WTC11 (cell line): Measurements from ENCODE around the gene FBXL13. TPM values are rescaled to one million over a fixed set of nuclear protein-coding genes. Genes with fewer than 3 reads are reported as not detected.

Experiments used
- ATAC-seq: fragments of 200-7000 bp; cut with Tn5 transposase; 2 replicates; pipeline ENCODE4 v1.10.0; 2021; ENCODE audit warnings: mild to moderate bottlenecking, moderate library complexity
- CTCF ChIA-PET: fragments of 300-600 bp; sonication (Branson Sonifier 250); formaldehyde crosslinking; loops from one replicate; lab custom pipeline; 2021; ENCODE audit warnings: antibody characterized with exemption; lab: Charles Lee
- POLR2A ChIA-PET: fragments of 350-600 bp; sonication (Branson Sonifier 250); formaldehyde crosslinking; loops from one replicate; lab custom pipeline; 2021; ENCODE audit warnings: antibody characterized with exemption; lab: Charles Lee
- DNase-seq: peaks from one replicate; pipeline ENCODE4 v3.0.0; 2021; ENCODE audit warnings: low spot score
- H3K27ac Mint-ChIP-seq: 2 replicates; pipeline ENCODE4 v1.8.0; 2021; ENCODE audit warnings: mixed read lengths
- H3K27me3 Mint-ChIP-seq: 2 replicates; pipeline ENCODE4 v1.8.0; 2021; ENCODE audit warnings: low read depth, mild to moderate bottlenecking, moderate library complexity, mixed read lengths
- H3K36me3 Mint-ChIP-seq: 2 replicates; pipeline ENCODE4 v1.8.0; 2021; ENCODE audit warnings: mixed read lengths
- H3K4me1 Mint-ChIP-seq: 2 replicates; pipeline ENCODE4 v1.8.0; 2022; ENCODE audit warnings: mixed read lengths
- H3K4me3 Mint-ChIP-seq: 2 replicates; pipeline ENCODE4 v1.8.0; 2021; ENCODE audit warnings: mild to moderate bottlenecking, moderate library complexity, mixed read lengths
- H3K9me3 Mint-ChIP-seq: 2 replicates; pipeline ENCODE4 v1.8.0; 2021; ENCODE audit warnings: mixed read lengths
- GABPB1 ChIP-seq: sonication (generic); formaldehyde crosslinking; IDR thresholded peaks from 2 replicates; pipeline ENCODE4 v1.8.1; 2023; ENCODE audit warnings: mild to moderate bottlenecking, missing genetic modification reagents
- HMGA2 ChIP-seq: fragments of 250-450 bp; sonication (Bioruptor Pico); IDR thresholded peaks from 2 replicates; pipeline ENCODE4 v1.4.0; 2021; ENCODE audit warnings: mild to moderate bottlenecking, moderate library complexity
- MXD4 ChIP-seq: fragments of 250-450 bp; sonication (Bioruptor Pico); IDR thresholded peaks from 2 replicates; pipeline ENCODE4 v1.8.0; 2021; ENCODE audit warnings: mild to moderate bottlenecking, moderate library complexity, borderline replicate concordance
- NFATC4 ChIP-seq: fragments of 250-450 bp; sonication (Bioruptor Pico); IDR thresholded peaks from 2 replicates; pipeline ENCODE4 v1.9.0; 2021; ENCODE audit warnings: mild to moderate bottlenecking
- NFE2L1 ChIP-seq: sonication (generic); formaldehyde crosslinking; IDR thresholded peaks from 2 replicates; pipeline ENCODE4 v1.8.1; 2023; ENCODE audit warnings: missing genetic modification reagents
- SMAD3 ChIP-seq: sonication (generic); formaldehyde crosslinking; IDR thresholded peaks from 2 replicates; pipeline ENCODE4 v1.8.0; 2022; ENCODE audit warnings: missing genetic modification reagents, mild to moderate bottlenecking, borderline replicate concordance
- SMAD4 ChIP-seq: sonication (generic); formaldehyde crosslinking; IDR thresholded peaks from 2 replicates; pipeline ENCODE4 v1.8.0; 2022; ENCODE audit warnings: mild to moderate bottlenecking, missing genetic modification reagents
- TCF7 ChIP-seq: sonication (generic); formaldehyde crosslinking; IDR thresholded peaks from 2 replicates; pipeline ENCODE4 v1.8.0; 2022; ENCODE audit warnings: mild to moderate bottlenecking, low read depth, missing genetic modification reagents, moderate library complexity
- ZNF121 ChIP-seq: sonication (generic); formaldehyde crosslinking; IDR thresholded peaks from 2 replicates; pipeline ENCODE4 v1.8.0; 2023; ENCODE audit warnings: missing genetic modification reagents
- ZNF219 ChIP-seq: sonication (generic); formaldehyde crosslinking; IDR thresholded peaks from 2 replicates; pipeline ENCODE4 v1.8.0; 2023; ENCODE audit warnings: missing genetic modification reagents, mild to moderate bottlenecking, borderline replicate concordance
- ZNF317 ChIP-seq: sonication (generic); formaldehyde crosslinking; IDR thresholded peaks from 2 replicates; pipeline ENCODE4 v1.8.1; 2023; ENCODE audit warnings: low read depth, mild to moderate bottlenecking, moderate library complexity, missing genetic modification reagents, borderline replicate concordance
- ZNF396 ChIP-seq: fragments of 250-450 bp; sonication (Bioruptor Pico); IDR thresholded peaks from 2 replicates; pipeline ENCODE4 v1.8.0; 2021; ENCODE audit warnings: mild to moderate bottlenecking, moderate library complexity, borderline replicate concordance
- total RNA-seq: library from RNA; stranded (reverse); gene quantifications from 3 replicates; pipeline ENCODE4 v1.2.3, GENCODE V29; 2021
- TF ChIP-seq, protein P1 (sequence below): sonication (generic); formaldehyde crosslinking; IDR thresholded peaks from 2 replicates; pipeline ENCODE4 v1.8.1; 2022; ENCODE audit warnings: mild to moderate bottlenecking, moderate library complexity, missing genetic modification reagents
- TF ChIP-seq, protein P2 (sequence below): sonication (generic); formaldehyde crosslinking; IDR thresholded peaks from 2 replicates; pipeline ENCODE4 v1.8.0; 2022; ENCODE audit warnings: mild to moderate bottlenecking, missing genetic modification reagents
- TF ChIP-seq, protein P3 (sequence below): fragments of 250-450 bp; sonication (Bioruptor Pico); IDR thresholded peaks from 2 replicates; pipeline ENCODE4 v1.9.0; 2021; ENCODE audit warnings: mild to moderate bottlenecking
- TF ChIP-seq, protein P4 (sequence below): fragments of 200-600 bp; IDR thresholded peaks from 2 replicates; pipeline ENCODE4 v1.8.0; 2022; ENCODE audit warnings: antibody characterized with exemption
- TF ChIP-seq, protein P5 (sequence below): sonication (generic); formaldehyde crosslinking; IDR thresholded peaks from 2 replicates; pipeline ENCODE4 v1.8.0; 2022; ENCODE audit warnings: mild to moderate bottlenecking, missing genetic modification reagents
- TF ChIP-seq, protein P6 (sequence below): sonication (generic); formaldehyde crosslinking; IDR thresholded peaks from 2 replicates; pipeline ENCODE4 v1.8.1; 2022; ENCODE audit warnings: low read depth, mild to moderate bottlenecking, moderate library complexity, missing genetic modification reagents, borderline replicate concordance
- TF ChIP-seq, protein P7 (sequence below): fragments of 250-450 bp; sonication (Bioruptor Pico); IDR thresholded peaks from 2 replicates; pipeline ENCODE4 v1.9.0; 2021; ENCODE audit warnings: mild to moderate bottlenecking

Gene FBXL13
- total RNA-seq, 1 experiment from 2014 or later, result 1.7 TPM

DNA sequence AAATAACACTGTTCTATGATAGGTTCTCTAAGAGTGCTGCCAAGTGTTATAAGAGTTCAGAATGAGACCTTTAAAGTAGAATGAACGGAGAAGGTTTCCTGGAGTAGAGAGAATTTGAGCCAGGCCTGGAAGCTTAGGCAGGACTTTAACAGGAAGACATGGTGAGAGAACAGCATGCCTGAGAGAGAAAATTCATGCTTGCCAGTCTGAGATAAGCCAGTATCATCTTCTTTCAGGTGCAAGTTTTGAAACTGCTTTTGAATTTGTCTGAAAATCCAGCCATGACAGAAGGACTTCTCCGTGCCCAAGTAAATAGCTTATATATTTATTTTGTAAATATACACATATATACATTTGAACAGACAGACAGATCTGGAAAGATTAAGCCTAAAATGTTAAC lies 22.4 kb upstream of the FBXL13 start:
- Mint-ChIP-seq H3K36me3 (peaks cover 24% of the 10 kb centered on the region), H3K27ac (no peak overlapping the region), H3K9me3 (no peaks in the 10 kb centered on the region; the same call in 1 of the 2 replicates), H3K4me1 (no peaks in the 10 kb centered on the region), H3K27me3 (no peaks in the 10 kb centered on the region), H3K4me3 (no peak overlapping the region)
- ChIA-PET POLR2A (interaction anchor here (0.6 kb wide), 1 partner anchor 9 kb away, joined by 5 read pairs; no protein-coding TSS in a partner anchor), CTCF (no interaction called here)
- TF ChIP-seq, protein P1, sequence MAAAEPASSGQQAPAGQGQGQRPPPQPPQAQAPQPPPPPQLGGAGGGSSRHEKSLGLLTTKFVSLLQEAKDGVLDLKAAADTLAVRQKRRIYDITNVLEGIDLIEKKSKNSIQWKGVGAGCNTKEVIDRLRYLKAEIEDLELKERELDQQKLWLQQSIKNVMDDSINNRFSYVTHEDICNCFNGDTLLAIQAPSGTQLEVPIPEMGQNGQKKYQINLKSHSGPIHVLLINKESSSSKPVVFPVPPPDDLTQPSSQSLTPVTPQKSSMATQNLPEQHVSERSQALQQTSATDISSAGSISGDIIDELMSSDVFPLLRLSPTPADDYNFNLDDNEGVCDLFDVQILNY (CRISPR knock-in tag), result no peak
- no peak for TF ChIP-seq HMGA2 (CRISPR knock-in tag)
- TF ChIP-seq NFATC4 (CRISPR knock-in tag), result no peak
- TF ChIP-seq, protein P2, sequence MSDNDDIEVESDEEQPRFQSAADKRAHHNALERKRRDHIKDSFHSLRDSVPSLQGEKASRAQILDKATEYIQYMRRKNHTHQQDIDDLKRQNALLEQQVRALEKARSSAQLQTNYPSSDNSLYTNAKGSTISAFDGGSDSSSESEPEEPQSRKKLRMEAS (CRISPR knock-in tag), result no peak
- TF ChIP-seq MXD4, result no peak
- TF ChIP-seq, protein P3, sequence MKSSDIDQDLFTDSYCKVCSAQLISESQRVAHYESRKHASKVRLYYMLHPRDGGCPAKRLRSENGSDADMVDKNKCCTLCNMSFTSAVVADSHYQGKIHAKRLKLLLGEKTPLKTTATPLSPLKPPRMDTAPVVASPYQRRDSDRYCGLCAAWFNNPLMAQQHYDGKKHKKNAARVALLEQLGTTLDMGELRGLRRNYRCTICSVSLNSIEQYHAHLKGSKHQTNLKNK (CRISPR knock-in tag), result no peak
- TF ChIP-seq, protein P4, sequence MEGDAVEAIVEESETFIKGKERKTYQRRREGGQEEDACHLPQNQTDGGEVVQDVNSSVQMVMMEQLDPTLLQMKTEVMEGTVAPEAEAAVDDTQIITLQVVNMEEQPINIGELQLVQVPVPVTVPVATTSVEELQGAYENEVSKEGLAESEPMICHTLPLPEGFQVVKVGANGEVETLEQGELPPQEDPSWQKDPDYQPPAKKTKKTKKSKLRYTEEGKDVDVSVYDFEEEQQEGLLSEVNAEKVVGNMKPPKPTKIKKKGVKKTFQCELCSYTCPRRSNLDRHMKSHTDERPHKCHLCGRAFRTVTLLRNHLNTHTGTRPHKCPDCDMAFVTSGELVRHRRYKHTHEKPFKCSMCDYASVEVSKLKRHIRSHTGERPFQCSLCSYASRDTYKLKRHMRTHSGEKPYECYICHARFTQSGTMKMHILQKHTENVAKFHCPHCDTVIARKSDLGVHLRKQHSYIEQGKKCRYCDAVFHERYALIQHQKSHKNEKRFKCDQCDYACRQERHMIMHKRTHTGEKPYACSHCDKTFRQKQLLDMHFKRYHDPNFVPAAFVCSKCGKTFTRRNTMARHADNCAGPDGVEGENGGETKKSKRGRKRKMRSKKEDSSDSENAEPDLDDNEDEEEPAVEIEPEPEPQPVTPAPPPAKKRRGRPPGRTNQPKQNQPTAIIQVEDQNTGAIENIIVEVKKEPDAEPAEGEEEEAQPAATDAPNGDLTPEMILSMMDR, result no peak
- TF ChIP-seq SMAD3, result no peak
- TF ChIP-seq, protein P5, sequence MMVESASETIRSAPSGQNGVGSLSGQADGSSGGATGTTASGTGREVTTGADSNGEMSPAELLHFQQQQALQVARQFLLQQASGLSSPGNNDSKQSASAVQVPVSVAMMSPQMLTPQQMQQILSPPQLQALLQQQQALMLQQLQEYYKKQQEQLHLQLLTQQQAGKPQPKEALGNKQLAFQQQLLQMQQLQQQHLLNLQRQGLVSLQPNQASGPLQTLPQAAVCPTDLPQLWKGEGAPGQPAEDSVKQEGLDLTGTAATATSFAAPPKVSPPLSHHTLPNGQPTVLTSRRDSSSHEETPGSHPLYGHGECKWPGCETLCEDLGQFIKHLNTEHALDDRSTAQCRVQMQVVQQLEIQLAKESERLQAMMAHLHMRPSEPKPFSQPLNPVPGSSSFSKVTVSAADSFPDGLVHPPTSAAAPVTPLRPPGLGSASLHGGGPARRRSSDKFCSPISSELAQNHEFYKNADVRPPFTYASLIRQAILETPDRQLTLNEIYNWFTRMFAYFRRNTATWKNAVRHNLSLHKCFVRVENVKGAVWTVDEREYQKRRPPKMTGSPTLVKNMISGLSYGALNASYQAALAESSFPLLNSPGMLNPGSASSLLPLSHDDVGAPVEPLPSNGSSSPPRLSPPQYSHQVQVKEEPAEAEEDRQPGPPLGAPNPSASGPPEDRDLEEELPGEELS (CRISPR knock-in tag), result no peak
- TF ChIP-seq SMAD4 (CRISPR knock-in tag), result no peak
- TF ChIP-seq, protein P6, sequence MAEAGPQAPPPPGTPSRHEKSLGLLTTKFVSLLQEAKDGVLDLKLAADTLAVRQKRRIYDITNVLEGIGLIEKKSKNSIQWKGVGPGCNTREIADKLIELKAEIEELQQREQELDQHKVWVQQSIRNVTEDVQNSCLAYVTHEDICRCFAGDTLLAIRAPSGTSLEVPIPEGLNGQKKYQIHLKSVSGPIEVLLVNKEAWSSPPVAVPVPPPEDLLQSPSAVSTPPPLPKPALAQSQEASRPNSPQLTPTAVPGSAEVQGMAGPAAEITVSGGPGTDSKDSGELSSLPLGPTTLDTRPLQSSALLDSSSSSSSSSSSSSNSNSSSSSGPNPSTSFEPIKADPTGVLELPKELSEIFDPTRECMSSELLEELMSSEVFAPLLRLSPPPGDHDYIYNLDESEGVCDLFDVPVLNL (CRISPR knock-in tag), result no peak
- TF ChIP-seq, protein P7, sequence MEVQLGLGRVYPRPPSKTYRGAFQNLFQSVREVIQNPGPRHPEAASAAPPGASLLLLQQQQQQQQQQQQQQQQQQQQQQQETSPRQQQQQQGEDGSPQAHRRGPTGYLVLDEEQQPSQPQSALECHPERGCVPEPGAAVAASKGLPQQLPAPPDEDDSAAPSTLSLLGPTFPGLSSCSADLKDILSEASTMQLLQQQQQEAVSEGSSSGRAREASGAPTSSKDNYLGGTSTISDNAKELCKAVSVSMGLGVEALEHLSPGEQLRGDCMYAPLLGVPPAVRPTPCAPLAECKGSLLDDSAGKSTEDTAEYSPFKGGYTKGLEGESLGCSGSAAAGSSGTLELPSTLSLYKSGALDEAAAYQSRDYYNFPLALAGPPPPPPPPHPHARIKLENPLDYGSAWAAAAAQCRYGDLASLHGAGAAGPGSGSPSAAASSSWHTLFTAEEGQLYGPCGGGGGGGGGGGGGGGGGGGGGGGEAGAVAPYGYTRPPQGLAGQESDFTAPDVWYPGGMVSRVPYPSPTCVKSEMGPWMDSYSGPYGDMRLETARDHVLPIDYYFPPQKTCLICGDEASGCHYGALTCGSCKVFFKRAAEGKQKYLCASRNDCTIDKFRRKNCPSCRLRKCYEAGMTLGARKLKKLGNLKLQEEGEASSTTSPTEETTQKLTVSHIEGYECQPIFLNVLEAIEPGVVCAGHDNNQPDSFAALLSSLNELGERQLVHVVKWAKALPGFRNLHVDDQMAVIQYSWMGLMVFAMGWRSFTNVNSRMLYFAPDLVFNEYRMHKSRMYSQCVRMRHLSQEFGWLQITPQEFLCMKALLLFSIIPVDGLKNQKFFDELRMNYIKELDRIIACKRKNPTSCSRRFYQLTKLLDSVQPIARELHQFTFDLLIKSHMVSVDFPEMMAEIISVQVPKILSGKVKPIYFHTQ (CRISPR knock-in tag), result no peak
- TF ChIP-seq GABPB1 (CRISPR knock-in tag), result no peak
- no peak for TF ChIP-seq ZNF121 (CRISPR knock-in tag)
- TF ChIP-seq ZNF219 (CRISPR knock-in tag), result no peak
- TF ChIP-seq TCF7, result no peak
- TF ChIP-seq ZNF317 (CRISPR knock-in tag), result no peak
- TF ChIP-seq ZNF396 (CRISPR knock-in tag), result no peak
- TF ChIP-seq NFE2L1 (CRISPR knock-in tag), result no peak
- ATAC-seq (no peak), DNase-seq (no peak)
